GM12892 (cell line): ENCODE data around the gene IRAK2.

Experiments
- DNase-seq: peaks from one replicate; pipeline ENCODE4 v3.0.0; 2011; ENCODE audit not compliant: insufficient read length
- FAIRE-seq: peaks from 2 replicates; lab custom pipeline; 2011; peaks lifted over from hg19 to GRCh38; lab: Jason Lieb, UNC
- POLR2A ChIP-seq: IDR thresholded peaks from 2 replicates; pipeline ENCODE4 v1.6.1; 2011; ENCODE audit warnings: low read depth, low read length, control low read depth
- POLR2AphosphoS5 ChIP-seq: IDR thresholded peaks from 2 replicates; pipeline ENCODE4 v1.6.1; 2011; ENCODE audit warnings: low read depth, low read length, control low read depth
- TAF1 ChIP-seq: IDR thresholded peaks from 2 replicates; pipeline ENCODE4 v1.6.1; 2011; ENCODE audit warnings: low read depth, mild to moderate bottlenecking, control low read depth, low read length, borderline replicate concordance

The IRAK2 gene

DNA sequence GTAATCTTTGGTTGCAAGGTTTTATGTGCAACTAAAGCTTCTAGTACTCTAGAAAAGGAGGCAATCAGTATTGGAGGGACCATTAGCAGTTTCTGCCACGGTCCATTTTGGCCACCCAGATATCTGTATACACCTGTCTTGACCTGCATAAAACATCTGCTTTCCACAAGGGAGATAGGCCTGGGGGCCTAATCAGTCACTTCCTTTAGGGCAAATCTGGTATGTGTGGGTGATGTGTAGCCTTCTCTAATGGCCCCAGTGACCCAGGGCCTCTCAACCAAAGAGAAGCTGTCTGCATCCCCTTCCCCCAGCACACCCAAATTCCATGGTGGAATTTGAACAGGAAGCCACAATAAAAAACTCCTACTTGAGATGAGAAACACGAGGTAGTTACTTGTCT is 19.5 kb downstream of the IRAK2 start:
- DNase-seq (no peak), FAIRE-seq (no peak)
- TF ChIP-seq TAF1 (no peak), POLR2AphosphoS5 (no peak), POLR2A (no peak)

GRCh38 chr3:10185804-10186762 is 21.4 kb downstream of the IRAK2 start:
- FAIRE-seq = no peak
- TF ChIP-seq TAF1 (no peak), POLR2AphosphoS5 (no peak), POLR2A (no peak)
- no peak for DNase-seq

GRCh38 chr3:10187290-10187876 is 22.7 kb downstream of the IRAK2 start:
- no peak for FAIRE-seq
- TF ChIP-seq POLR2AphosphoS5 (no peak), TAF1 (no peak), POLR2A (no peak)

DNA sequence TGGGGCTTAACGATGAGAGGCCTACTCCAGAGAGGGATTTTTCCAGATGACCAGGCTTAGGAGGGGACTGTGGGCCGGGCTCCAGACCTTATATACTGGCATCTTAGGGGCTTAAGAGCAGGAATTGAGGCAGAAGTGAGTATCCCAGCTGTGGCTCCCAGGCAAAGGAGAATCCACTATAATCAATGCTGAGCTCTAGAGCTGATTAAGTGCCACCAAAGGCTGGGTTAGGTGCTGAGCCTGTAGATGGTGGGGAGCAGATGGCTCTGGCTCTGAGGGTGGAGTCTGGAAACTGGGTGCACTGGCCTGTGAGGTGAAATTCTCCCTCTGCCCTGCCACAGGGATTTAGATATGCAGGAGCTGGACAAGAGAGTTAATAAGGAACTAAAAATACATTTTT is 23.2 kb downstream of the IRAK2 start:
- FAIRE-seq (no peak), DNase-seq (no peak)
- TF ChIP-seq POLR2AphosphoS5 (no peak), POLR2A (no peak), TAF1 (no peak)

More at GRCh38 chr3:10187290-10187876, 22.7 kb downstream of the IRAK2 start:
- DNase-seq = no peak

DNA sequence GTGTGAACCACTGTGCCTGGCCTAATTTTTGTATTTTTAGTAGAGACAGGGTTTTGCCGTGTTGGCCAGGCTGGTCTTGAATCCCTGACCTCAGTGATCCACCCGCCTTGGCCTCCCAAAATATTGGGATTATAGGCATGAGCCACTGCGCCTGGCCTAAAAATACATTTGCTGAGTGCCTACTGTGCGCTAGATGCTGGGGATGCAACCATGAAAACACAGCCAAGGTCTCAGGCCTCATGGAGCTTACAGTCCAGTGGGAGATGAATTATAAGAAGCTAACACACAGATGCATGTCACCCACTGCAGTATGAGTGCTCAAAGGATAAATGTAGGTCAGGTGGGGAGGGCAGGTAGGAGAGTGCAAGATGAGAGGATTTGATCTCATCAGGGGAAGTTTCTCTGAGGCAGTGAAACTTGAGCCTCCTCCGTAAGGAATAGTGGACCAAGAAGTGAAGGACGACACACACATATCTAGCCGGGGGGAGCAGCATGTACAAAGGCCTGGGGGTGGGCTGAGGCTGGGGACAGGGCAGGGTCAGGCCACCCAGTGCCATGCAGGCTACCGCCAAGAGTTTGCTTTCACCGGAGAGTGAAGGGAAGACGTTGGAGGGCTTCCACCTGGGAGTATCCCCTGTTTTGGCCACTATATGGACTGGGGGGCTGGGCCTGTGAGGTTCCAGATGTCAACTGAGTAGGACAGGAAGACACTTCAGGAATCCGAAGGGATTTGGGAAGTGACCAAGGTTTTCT is 24.3 kb downstream of the IRAK2 start:
- DNase-seq (no peak), FAIRE-seq (no peak)
- no peak for TF ChIP-seq POLR2AphosphoS5
- no peak for TF ChIP-seq TAF1
- TF ChIP-seq POLR2A = no peak

GRCh38 chr3:10189557-10190354 is 25.0 kb downstream of the IRAK2 start:
- TF ChIP-seq POLR2AphosphoS5 (no peak), POLR2A (no peak), TAF1 (no peak)

DNA sequence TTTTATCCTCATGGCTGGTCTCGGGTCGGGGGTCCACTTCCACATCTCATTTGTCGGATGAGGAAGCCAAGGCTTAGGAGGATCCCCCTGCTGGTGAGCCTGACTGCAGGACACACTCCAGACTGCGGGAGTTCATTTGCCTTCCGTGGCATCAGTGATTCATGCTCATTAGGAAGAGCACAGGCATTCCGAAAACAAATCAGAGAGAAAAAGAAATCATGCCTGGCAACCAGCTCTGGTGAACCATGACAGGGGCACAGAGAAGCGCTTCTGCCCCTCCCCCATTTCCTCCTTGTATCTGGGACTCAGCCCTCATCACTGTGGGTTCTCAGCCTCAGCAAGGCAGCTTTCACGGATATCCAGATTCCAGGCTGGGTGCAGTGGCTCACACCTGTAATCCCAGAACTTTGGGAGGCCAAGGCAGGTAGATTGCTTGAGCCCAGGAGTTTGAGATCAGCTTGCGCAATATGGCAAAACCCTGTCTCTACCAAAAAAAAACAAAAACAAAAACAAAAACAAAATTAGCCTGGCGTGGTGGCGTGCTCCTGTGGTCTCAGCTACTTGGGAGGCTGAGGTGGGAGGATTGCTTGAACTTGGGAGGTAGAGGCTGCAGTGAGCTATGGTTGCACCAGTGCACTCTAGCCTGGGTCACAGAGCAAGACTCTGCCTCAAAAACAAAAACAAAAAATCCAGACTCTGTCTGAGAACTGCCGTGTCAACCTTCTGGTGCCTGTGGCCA is 28.4 kb downstream of the IRAK2 start:
- DNase-seq (no peak), FAIRE-seq (peak; percentile 62)
- TF ChIP-seq POLR2AphosphoS5 = no peak

More at GRCh38 chr3:10189557-10190354, 25.0 kb downstream of the IRAK2 start:
- no peak for DNase-seq
- no peak for FAIRE-seq

DNA sequence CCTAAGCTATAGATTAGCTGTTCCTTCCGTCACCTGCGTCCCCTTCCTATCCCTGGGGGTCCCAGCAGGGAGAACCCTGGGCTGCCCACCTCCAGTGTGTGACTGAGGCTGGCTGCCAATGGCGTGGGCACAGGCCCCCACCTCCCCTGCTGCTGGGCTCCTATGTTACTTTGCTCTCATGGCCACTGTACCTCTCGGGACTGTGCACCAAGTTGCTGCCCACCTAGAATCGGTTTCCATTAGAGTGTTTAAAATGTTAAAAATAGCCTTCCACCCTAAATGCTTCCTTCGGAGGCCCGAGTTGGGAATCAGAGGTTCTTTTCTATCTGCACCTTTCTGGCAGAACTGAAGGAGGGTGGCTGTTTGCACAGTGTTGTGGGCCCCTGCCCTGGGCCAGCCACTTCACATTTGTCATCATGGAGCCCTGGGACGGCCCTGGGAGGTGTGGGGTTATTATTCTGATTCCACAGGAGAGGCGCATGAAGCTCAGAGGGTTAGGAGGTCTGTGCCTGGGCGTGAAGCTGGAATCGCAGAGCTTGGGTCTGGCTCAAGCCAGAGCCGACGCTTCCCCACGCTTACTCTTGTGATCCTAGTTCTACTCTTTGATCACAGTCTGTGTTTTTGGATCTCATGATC is 29.1 kb downstream of the IRAK2 start:
- FAIRE-seq (no peak), DNase-seq (no peak)
- TF ChIP-seq POLR2AphosphoS5 (no peak), POLR2A (no peak), TAF1 (no peak)

GRCh38 chr3:10194328-10195071 is 29.8 kb downstream of the IRAK2 start:
- TF ChIP-seq POLR2A = no peak
- peak; percentile 31; the same call in 1 of the 2 replicates for TF ChIP-seq TAF1
- DNase-seq (no peak), FAIRE-seq (peak; percentile 67)
